Measurements from ENCODE around the gene TNFRSF4. TPM values are rescaled to one million over a fixed set of nuclear protein-coding genes. Genes with fewer than 3 reads are reported as not detected.

TNFRSF4 gene
- total RNA-seq, 1 experiment from 2014 or later, result not detected

DNA sequence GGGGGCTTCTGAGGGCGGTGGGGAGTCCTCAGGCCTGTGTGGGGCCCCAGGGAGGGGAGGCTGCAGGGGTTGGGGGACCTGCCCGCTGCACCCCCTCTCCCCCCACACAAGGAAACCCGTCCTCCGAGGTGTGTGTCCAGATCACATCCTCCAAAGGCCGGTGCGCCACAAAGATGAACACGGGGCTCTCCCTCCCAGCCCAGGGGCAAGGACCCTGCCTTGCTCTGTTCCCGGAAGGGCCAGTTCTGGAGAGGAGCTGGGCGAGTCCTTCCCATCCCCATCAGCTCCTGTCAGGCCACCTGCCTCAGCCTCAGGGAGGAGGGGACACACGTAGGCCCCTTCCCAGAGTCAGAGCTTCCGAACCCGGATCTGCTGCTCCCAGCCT is 42.8 kb downstream of the TNFRSF4 start:
- peak overlapping the region; percentile 19 for H3K4me2 ChIP-seq (ENCODE audit: low read depth, low read length, poor library complexity, severe bottlenecking)
- H3K4me3 ChIP-seq (ENCODE audit: low read length), result no peak overlapping the region
- no peaks in the 10 kb centered on the region for H3K9me3 ChIP-seq (ENCODE audit: low read length)
- H3K9ac ChIP-seq (ENCODE audit: low read length), result no peak overlapping the region
- no peaks in the 10 kb centered on the region for H3K27me3 ChIP-seq (ENCODE audit: low read length)
- DNase-seq, result no peak
- no peaks in the 10 kb centered on the region for H3K9me2 ChIP-seq (replicated peaks; ENCODE audit: insufficient read depth, low read length)
- H4K20me1 ChIP-seq (ENCODE audit: insufficient read depth, low read depth, low read length), result no peaks in the 10 kb centered on the region
- H2AFZ ChIP-seq (ENCODE audit: low read length), result no peak overlapping the region
- H3K79me2 ChIP-seq (ENCODE audit: low read length), result no peaks in the 10 kb centered on the region
- no peak overlapping the region for H3K27ac ChIP-seq (ENCODE audit: low read length)
- H3K4me1 ChIP-seq (ENCODE audit: low read length), result peaks cover 14% of the 10 kb centered on the region
- H3K36me3 ChIP-seq (ENCODE audit: insufficient read depth, low read length), result no peaks in the 10 kb centered on the region

DNA sequence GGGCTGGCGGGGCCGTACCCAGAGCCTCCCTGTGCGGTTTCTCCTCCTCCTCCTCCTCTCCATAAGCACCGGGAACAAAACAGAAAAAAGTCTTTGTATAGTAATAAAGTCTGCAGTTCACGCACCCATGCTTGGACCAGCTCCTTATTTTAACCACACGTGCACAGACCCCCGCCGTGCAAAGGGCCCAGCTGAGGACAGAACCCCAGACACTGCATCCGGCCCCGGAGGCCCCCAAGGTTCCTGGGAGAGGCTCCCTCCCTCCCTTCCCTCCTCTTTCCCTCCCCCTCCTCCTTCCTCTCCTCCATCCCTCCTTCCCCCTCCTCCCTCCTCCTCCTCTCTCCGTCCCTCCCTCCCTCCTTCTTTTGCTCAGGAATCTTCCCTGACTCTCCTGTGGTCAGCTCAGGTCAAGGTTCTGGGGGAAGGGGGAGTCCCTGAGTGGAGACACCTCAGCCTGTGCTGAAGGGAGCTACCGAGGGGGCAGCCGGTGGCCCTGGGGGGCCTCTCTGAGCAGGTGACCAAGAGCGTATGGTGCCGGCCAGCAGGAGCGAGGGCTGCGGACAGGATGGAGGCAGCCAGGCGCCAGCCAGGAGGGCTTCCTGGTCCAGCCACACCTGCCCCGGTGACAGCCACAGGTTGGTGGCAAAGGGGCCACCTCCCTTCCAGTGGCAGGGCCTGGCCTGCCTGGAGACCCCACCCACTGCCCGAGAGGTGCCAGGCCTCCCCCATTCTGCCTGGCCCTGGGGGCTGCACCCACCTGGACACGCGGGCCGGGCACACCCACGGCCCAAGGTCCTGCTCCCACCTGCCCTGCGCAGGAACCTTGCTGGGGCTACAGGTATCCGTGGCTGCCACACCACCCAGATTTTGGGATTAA is 43.5 kb downstream of the TNFRSF4 start:
- peaks cover 14% of the 10 kb centered on the region for H3K4me1 ChIP-seq (ENCODE audit: low read length)

DNA sequence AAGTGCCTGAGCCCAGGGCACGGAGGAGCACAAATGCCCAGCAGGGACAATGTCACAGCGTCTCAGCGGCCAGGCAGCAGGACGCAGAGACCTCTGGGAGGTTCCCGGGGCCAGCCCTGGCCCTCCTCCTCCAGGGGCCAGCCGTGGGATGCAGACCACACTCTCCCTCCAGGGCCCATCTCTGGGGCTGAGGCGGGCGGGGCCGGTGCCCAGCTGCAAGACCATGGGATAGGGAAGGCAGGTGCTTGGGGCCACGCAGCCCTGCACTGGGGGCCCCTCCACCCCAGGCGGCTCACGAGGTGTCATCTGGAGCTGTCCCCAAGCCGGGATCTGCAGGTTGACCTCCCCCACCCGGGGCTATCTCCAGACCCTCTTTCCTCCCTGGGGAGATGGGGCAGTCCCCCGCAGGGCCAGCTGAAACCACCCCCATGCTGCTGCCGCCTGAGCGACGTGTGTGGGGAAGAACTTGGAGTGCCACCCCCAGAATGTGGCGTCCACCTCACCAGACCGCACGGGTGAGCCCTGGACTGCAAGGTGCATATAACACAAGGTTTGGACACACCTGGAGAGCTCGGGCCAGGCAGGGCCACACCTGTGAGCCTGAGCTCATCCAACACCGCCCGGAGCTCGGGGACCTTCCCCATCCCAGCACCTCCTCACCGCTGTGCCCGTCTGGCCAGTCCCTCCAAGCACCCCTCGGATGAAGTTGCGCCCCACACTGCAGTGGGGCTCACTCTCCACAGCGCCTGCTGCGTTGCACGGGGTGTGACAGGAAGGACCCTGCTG is 44.3 kb downstream of the TNFRSF4 start:
- no peaks in the 10 kb centered on the region for H3K9me2 ChIP-seq (replicated peaks; ENCODE audit: insufficient read depth, low read length)
- H3K27me3 ChIP-seq (ENCODE audit: low read length), result no peaks in the 10 kb centered on the region
- no peak for DNase-seq
- no peak overlapping the region for H3K4me2 ChIP-seq (ENCODE audit: low read depth, low read length, poor library complexity, severe bottlenecking)
- no peaks in the 10 kb centered on the region for H3K36me3 ChIP-seq (ENCODE audit: insufficient read depth, low read length)
- H4K20me1 ChIP-seq (ENCODE audit: insufficient read depth, low read depth, low read length), result no peaks in the 10 kb centered on the region
- no peaks in the 10 kb centered on the region for H3K79me2 ChIP-seq (ENCODE audit: low read length)
- peaks cover 14% of the 10 kb centered on the region for H3K4me1 ChIP-seq (ENCODE audit: low read length)
- H2AFZ ChIP-seq (ENCODE audit: low read length), result no peak overlapping the region
- no peak overlapping the region for H3K27ac ChIP-seq (ENCODE audit: low read length)
- no peak overlapping the region for H3K9ac ChIP-seq (ENCODE audit: low read length)
- no peak overlapping the region for H3K4me3 ChIP-seq (ENCODE audit: low read length)
- no peaks in the 10 kb centered on the region for H3K9me3 ChIP-seq (ENCODE audit: low read length)

More for the DNA sequence above, 43.5 kb downstream of the TNFRSF4 start:
- no peaks in the 10 kb centered on the region for H3K36me3 ChIP-seq (ENCODE audit: insufficient read depth, low read length)
- DNase-seq, result no peak
- no peaks in the 10 kb centered on the region for H3K79me2 ChIP-seq (ENCODE audit: low read length)
- no peak overlapping the region for H3K4me3 ChIP-seq (ENCODE audit: low read length)
- H3K9me3 ChIP-seq (ENCODE audit: low read length), result no peaks in the 10 kb centered on the region
- H4K20me1 ChIP-seq (ENCODE audit: insufficient read depth, low read depth, low read length), result no peaks in the 10 kb centered on the region
- H2AFZ ChIP-seq (ENCODE audit: low read length), result no peak overlapping the region
- no peaks in the 10 kb centered on the region for H3K27me3 ChIP-seq (ENCODE audit: low read length)
- H3K9me2 ChIP-seq (replicated peaks; ENCODE audit: insufficient read depth, low read length), result no peaks in the 10 kb centered on the region
- no peak overlapping the region for H3K9ac ChIP-seq (ENCODE audit: low read length)
- no peak overlapping the region for H3K4me2 ChIP-seq (ENCODE audit: low read depth, low read length, poor library complexity, severe bottlenecking)
- no peak overlapping the region for H3K27ac ChIP-seq (ENCODE audit: low read length)

DNA sequence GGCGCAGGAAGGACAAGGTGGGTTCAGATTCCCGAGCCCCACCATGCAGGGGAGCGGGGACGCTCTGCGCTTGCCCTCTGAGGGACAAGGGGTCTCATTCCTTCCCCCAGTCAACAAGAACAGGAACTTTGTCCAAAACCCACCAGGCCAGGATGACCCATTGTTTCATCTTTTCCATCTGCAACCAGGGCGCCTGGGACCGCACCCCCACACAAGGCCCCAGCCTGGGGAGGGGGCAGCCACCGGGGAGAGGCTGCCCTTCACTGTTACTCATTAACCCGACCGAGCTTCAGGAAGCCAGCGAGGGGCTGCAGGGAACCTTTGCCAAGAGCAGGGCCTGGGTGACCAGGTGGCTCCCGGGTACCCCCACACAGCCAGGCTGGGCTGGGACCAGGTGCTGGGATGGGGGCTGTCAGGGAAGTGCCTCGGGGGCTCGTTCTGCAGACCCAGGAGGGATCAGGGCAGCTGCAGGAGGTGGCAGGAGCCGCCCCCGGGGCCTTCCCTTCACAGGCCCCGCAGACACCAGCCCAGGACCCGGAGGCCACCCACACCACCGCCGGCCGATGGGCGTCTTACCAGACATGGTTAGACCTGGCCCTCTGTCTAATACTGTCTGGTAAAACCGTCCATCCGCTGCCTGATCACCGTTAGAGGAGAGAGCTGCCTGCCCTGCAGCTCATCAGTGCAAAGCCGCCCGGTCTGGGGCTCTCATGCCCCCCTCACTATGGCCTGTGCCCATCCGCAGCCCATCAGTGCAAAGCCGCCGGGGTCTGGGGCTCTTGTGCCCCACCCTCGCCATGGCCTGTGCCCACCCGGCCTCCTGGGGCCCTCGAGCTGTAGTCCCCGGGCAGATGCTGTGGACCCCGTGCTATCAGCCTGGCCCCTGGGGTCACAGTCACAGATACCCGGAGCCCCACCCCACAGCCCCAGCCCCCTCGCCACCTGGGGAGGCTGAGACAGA is 45.2 kb downstream of the TNFRSF4 start:
- H3K27ac ChIP-seq (ENCODE audit: low read length), result no peak overlapping the region
- no peaks in the 10 kb centered on the region for H3K9me3 ChIP-seq (ENCODE audit: low read length)
- H3K79me2 ChIP-seq (ENCODE audit: low read length), result no peaks in the 10 kb centered on the region
- H3K4me1 ChIP-seq (ENCODE audit: low read length), result peaks cover 20% of the 10 kb centered on the region
- no peaks in the 10 kb centered on the region for H3K27me3 ChIP-seq (ENCODE audit: low read length)
- H2AFZ ChIP-seq (ENCODE audit: low read length), result no peak overlapping the region
- H3K36me3 ChIP-seq (ENCODE audit: insufficient read depth, low read length), result no peaks in the 10 kb centered on the region
- no peak overlapping the region for H3K9ac ChIP-seq (ENCODE audit: low read length)
- DNase-seq, result no peak
- H4K20me1 ChIP-seq (ENCODE audit: insufficient read depth, low read depth, low read length), result no peaks in the 10 kb centered on the region
- no peaks in the 10 kb centered on the region for H3K9me2 ChIP-seq (replicated peaks; ENCODE audit: insufficient read depth, low read length)
- H3K4me3 ChIP-seq (ENCODE audit: low read length), result no peak overlapping the region
- no peak overlapping the region for H3K4me2 ChIP-seq (ENCODE audit: low read depth, low read length, poor library complexity, severe bottlenecking)

DNA sequence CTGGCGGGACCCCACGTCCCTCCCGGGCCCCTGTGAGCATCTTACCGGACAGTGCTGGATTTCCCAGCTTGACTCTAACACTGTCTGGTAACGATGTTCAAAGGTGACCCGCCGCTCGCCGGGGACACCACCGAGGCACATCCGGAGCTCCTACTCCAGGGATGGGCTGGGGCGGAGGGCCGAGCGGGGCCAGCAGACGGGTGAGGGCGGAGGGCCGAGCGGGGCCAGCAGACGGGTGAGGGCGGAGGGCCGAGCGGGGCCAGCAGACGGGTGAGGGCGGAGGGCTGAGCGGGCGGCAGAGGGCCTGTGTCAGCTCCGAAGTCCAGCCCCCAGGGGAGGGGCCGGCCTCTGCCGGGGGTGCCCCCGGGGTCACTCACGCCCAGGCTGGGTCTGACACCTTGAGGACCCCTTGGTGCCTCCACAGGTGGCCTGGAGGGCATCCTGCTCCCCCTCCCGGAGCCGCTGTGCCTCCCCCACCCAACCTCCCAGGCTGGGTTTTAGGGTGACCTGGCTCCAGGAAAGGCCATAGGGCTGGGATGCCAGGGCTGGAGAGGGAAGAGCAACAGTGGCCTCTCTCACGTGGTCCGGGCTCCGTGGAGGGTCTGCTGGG is 46.0 kb downstream of the TNFRSF4 start:
- Histone ChIP-seq H3K4me2 (ENCODE audit: low read depth, low read length, poor library complexity, severe bottlenecking) (no peak overlapping the region), H3K27me3 (ENCODE audit: low read length) (no peaks in the 10 kb centered on the region)

DNA sequence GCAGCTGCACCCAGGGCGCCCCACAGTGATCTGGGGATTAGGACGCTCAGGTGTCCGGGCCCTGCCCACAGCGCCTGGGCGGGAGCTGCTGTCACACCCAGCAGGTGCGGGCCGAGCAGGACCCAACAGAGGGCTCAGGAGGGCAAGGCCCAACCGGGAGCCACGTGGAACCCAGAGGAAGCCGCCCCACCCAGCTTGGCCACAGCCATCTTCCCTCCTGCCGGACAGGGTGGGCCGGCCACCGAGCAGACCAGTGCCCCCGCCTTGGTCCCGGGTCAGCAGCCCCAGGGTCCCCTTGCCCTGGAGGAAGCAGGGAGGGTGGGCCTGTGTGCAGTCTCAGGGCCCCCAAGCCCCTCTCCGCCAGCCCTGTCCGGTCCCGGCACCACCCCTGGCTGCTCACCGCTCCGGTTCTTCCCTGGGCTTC is 46.5 kb downstream of the TNFRSF4 start:
- no peak for DNase-seq

More for the DNA sequence above, 46.0 kb downstream of the TNFRSF4 start:
- Histone ChIP-seq H3K9ac (ENCODE audit: low read length) (no peak overlapping the region), H4K20me1 (ENCODE audit: insufficient read depth, low read depth, low read length) (no peaks in the 10 kb centered on the region), H3K4me3 (ENCODE audit: low read length) (no peak overlapping the region), H3K9me2 (replicated peaks; ENCODE audit: insufficient read depth, low read length) (no peaks in the 10 kb centered on the region), H3K79me2 (ENCODE audit: low read length) (no peaks in the 10 kb centered on the region), H3K27ac (ENCODE audit: low read length) (no peak overlapping the region), H3K9me3 (ENCODE audit: low read length) (no peaks in the 10 kb centered on the region), H3K4me1 (ENCODE audit: low read length) (peaks cover 20% of the 10 kb centered on the region), H2AFZ (ENCODE audit: low read length) (no peak overlapping the region), H3K36me3 (ENCODE audit: insufficient read depth, low read length) (no peaks in the 10 kb centered on the region)
- DNase-seq, result no peak

DNA sequence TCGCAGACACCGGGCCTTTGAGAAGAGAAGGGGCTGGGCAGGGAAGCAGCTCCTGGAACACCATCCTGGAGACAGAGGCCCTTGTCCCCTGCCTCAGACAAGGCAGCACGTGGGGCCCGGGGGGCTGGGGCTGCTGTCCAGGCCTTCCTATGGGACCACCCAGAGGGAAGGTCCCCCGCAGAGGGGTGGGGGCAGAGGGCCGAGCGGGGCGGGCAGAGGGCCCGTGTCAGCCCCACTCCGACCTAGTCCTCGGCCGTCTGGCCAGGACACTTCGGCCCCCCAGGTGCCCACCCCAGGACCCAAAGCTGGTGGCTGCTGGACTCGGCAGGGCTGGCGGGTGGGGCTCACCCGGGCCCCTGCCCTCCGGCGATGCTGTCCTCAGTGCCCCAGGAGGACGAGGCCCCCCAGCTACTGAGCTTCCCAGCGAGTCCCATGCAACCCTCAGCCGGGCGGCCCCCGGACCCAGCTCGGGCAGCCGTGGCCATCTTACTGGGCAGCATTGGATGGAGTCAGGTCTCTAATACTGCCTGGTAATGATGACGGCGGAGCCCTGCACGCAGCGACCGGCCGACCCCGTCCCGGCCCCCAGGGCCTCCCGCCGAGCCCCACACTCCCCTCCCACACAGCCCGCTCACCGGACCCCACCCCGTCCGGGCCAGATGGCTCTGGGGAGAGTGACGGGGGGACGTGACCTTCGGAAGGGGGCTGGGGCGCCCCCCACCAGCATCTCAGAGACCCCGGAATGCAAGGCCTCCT is 47.1 kb downstream of the TNFRSF4 start:
- Histone ChIP-seq H3K4me1 (ENCODE audit: low read length) (peaks cover 15% of the 10 kb centered on the region), H3K27ac (ENCODE audit: low read length) (no peak overlapping the region), H3K9me3 (ENCODE audit: low read length) (no peaks in the 10 kb centered on the region), H3K9me2 (replicated peaks; ENCODE audit: insufficient read depth, low read length) (no peaks in the 10 kb centered on the region), H3K36me3 (ENCODE audit: insufficient read depth, low read length) (no peaks in the 10 kb centered on the region), H3K27me3 (ENCODE audit: low read length) (no peaks in the 10 kb centered on the region), H3K79me2 (ENCODE audit: low read length) (no peaks in the 10 kb centered on the region), H3K4me2 (ENCODE audit: low read depth, low read length, poor library complexity, severe bottlenecking) (no peak overlapping the region), H2AFZ (ENCODE audit: low read length) (no peak overlapping the region), H4K20me1 (ENCODE audit: insufficient read depth, low read depth, low read length) (no peaks in the 10 kb centered on the region), H3K4me3 (ENCODE audit: low read length) (no peak overlapping the region), H3K9ac (ENCODE audit: low read length) (no peak overlapping the region)
- no peak for DNase-seq

More for the DNA sequence above, 46.5 kb downstream of the TNFRSF4 start:
- no peak overlapping the region for H3K27ac ChIP-seq (ENCODE audit: low read length)
- H3K9me2 ChIP-seq (replicated peaks; ENCODE audit: insufficient read depth, low read length), result no peaks in the 10 kb centered on the region
- H3K4me1 ChIP-seq (ENCODE audit: low read length), result peaks cover 20% of the 10 kb centered on the region
- H3K4me2 ChIP-seq (ENCODE audit: low read depth, low read length, poor library complexity, severe bottlenecking), result no peak overlapping the region
- H4K20me1 ChIP-seq (ENCODE audit: insufficient read depth, low read depth, low read length), result no peaks in the 10 kb centered on the region
- H3K36me3 ChIP-seq (ENCODE audit: insufficient read depth, low read length), result no peaks in the 10 kb centered on the region
- H3K27me3 ChIP-seq (ENCODE audit: low read length), result no peaks in the 10 kb centered on the region
- H3K9me3 ChIP-seq (ENCODE audit: low read length), result no peaks in the 10 kb centered on the region
- no peak overlapping the region for H3K9ac ChIP-seq (ENCODE audit: low read length)
- H3K79me2 ChIP-seq (ENCODE audit: low read length), result no peaks in the 10 kb centered on the region
- no peak overlapping the region for H3K4me3 ChIP-seq (ENCODE audit: low read length)
- H2AFZ ChIP-seq (ENCODE audit: low read length), result no peak overlapping the region

Data from Karpas-422 (cell line).